Medulla oblongata (tissue), 1 donor: ENCODE results near the gene PCYT2.
"Not testable (repeated sequence)": the region's sequence is repeated elsewhere in the genome, so short reads cannot be mapped to it uniquely, and the experiment has no call there.

Experiments
- DNase-seq: peaks from one replicate; pipeline ENCODE4 v3.0.0-alpha.2; 2015; ENCODE audit errors: extremely low spot score

Gene PCYT2

DNA sequence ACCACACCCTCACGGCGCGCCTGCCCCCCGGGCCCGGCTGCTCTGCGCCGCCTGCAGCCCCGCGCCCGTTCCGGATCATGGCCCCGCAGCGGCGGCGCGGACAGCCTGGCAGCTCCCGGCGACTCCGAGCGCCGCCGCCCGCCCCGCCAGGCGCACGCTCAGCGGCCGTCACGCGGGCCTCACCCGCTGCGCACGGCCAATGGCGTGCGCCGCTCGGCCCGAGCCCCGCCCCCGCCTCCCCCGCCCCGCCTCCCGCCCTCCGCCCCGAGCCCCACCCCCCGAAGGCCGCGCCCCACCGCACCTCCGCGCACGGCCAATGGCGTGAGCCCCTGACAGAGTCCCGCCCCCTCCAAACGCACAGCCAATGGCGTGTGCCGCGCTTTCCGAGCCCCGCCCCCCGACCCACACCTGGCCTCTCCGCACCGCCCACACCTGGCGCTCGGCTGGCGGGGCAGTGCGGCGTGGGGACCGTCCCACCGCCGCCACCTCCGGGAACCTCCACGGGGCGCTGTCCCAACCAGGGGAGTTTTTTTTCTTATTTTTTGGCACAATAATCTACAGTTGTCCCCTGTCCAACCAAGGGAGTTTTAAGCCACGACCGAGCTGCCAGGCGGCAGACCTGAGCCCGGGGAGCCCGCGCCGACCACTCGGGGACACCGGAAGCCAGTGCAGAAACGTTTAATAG, at the start of gene PCYT2:
TSS of gene PCYT2 (minus strand) at position 123 of the 685 bp plus-strand sequence. CDS start at position 79, 44 bp downstream.
- DNase-seq = peak; percentile 94

DNA sequence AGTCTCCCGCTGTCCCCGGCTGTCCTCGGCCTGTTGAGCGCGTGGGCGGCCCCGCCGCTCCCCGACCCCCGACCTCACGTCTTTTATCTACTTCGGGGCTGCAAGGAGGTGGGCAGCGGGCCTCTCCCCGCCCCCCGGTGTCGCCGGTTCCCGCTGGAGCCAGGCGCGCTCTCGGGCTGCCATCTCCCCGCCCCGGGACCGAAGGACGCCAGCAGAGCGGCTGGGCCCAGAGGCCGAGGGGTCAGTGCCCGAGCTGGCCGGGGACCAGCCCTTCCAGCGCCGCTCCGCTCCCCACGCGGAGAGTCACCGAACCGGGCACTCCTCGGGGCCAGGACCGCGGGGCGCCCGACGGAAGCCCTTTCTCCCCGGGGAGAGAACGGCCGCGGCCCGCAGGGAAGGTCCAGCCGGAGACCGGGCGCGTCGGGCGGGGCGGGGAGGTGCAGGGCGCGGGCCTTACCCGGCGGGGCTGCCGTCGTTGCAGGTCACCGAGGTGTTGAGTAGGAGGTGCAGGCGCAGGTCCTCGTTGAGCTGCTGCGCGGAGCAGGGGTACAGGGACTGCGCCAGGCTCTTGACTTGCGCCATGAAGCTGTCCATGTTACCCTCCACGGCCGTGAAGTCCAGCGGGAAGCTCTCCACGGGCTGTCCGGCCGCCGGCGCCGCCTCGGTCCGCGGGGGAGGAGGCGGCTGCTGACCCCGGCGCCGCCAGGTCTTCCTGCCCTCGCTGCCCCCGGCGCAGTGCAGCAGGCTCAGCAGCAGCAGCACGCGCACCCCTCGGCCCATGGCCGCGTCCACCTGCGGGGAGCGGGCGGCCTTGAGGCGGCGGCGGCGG, 49.1 kb upstream of the PCYT2 start:
- no peak for DNase-seq

DNA sequence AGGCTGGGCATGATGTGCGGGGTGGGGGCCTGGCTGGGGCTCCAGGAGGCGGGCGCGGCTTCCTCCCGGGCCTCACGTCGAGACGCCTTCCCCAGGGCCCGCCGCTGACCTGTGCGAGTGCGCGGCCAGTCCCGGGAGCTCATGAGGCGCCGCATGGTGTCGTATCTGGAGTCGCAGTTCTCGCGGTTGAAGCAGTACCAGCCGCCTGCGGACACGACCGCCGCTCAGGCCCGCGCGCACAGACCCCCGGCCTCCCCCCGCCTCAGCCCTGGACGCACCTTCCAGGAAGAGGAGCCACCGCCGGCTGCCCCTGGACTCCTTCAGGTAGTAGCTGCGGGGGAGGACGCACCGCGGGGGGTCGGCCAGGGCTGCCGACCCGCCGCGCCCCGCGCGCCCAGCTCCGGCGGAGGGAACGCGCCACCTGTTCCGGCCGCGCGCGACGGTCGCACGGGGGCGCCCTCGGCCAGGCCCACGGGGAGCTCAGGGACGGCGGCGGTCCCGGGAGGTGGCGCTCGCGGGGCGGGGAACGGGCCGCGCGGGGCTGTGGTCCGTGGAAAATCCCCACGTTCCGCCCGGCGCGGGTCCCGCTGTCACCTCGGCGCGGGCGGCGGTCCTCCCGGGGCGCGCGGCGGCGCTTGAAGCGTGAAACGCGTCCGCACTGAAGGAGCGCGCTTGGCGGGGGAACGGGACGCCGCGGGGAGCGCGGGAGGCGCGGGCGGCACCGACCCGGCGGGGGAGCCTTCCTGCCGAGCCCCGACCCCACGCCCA, 48.3 kb upstream of the PCYT2 start:
- DNase-seq = peak; percentile 69

DNA sequence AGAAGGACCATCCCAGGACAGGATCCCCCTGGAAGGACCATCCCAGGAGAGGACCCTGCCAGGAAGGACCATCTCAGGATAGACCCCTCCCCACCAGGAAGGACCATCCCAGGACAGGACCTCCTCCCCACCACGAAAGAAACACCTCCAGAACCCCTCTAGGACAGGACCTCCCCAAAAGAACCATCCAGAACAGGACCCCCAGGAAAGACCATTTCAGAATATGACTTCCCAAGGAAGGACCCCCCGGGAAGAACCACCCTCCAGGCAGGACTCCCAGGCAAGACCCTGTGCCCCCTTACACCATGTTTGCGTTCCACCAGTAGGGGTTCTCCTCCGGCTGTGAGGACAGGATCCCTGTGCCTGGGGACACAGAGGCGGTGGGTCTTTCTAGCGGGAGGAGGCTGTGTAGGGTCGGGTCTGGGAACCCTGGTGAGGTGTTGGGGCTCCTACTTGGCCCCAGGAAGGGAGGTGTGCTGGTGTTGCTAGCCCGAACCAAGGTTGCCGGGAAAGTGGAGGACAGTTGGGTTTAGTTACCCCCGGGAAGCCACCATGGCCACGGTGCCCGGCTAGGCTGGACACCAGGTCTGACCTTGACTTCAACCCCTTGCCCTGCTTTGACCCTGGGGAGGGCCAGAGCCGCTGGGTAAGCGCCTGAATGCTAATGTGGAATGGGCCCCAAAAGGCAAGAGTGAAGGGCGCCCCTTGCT, 47.6 kb upstream of the PCYT2 start:
- no peak for DNase-seq

DNA sequence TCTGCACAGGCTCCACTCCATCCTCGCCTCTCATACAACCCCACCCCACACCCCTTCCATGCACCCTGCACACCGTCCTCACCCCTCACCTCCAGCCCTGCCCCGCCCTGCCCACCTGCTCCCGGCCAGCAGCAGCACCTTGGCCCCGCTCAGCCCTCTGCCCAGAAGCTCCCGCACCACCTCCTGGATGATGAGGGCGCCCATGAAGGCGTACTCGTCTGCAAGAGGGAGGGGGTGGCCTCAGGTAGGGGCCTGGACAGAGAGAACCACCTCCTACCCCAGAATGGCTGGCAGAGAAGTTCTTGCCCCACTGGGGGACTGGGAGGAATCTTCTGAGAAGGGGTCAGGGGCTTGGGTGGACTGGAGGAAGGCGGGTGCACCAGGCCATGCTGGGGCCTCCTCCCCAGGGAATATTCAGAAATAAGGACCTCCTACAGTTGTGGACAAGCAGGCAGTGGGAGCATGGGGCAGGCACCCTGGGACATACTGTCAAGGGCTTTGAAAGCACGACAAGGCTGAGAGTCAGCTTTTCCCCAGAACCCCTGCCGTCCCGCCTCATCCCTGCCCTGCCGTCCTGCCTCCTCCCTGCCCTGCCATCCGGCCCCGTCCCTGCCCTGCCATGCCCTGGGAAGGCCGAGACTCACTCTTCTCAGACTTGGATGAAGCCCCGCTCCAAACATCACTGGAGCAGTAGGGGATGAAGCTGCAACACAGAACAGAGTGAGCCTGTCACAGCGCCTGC, 46.7 kb upstream of the PCYT2 start:
- DNase-seq = no peak

DNA sequence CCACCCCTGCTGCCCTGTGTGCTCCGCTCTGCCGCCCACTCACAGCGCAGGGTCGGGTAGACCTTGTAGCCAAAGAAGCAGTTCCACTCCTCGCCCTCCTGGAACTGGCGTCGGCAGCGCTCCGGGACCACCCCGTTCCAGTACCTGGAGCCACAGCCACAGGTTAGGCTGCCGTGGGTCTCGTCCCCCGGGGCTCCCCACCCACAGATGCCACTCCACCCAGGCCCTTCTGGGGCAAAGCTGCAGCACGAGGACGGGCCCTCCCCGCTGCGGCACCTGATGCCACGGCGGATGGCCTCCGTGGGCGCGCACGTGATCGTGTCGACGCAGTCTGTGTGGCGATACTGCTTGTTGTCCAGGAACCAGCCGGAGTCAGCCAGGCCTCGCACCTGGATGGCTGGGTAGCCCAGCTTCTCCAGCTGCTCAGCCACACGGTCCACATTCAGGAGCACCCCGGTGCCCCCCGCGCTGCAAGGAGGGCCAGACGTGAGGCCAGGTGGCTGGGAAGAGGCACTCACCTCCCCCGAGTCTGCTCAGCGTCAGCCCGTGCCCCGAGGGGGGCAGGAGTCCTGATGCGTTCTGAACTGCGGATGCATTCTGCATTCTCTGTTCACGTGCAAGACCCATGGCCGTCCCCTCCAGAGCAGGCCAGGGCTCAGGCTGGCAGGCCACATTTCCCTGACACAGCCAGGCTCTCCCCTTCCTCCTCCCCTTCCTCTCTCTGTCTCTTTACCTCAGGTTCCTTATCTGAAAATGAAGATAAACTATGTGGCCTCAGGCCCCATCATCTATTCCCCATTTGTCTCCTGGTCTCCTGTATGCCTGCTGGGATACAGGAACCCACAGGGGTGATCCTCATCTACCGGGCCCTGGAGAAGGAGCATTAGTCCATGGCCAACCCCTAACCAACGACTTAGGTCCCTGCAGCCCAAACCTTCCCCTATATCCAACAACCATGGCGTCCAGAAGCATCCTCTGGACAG, 45.7 kb upstream of the PCYT2 start:
- DNase-seq = no peak

DNA sequence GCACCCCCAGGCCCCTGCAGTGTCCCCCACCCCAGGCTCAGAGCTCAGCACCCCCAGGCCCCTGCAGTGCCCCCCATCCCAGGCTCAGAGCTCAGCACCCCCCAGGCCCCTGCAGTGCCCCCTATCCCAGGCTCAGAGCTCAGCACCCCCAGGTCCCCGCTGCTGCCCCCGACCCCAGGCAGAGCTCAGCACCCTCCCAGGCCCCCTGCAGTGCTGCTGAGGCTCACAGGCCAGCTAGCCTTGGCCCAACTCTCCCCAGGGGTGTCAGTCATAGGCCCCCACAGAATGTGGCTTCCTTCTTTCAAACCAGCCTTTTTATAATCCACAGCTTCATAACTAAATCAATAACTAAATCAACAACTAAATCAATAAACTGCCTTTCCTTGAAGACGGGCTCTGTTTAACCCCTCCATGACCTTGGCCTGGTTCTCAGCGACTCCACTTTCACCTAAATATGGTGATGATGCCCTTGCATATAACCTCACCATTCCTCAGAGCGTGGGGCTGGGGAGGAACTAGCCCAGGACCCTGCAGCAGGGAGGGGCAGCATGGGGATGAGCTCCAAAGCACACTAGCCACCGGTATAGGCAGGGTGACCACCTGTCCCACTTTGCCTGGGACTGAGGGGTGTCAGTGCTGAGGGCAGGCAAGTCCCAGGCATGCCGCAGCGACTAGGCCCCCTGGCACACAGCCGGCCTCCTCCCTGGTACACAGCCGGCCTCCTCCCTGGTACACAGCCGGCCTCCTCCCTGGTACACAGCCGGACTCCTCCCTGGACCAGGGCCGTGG, 44.8 kb upstream of the PCYT2 start:
- DNase-seq = no peak

DNA sequence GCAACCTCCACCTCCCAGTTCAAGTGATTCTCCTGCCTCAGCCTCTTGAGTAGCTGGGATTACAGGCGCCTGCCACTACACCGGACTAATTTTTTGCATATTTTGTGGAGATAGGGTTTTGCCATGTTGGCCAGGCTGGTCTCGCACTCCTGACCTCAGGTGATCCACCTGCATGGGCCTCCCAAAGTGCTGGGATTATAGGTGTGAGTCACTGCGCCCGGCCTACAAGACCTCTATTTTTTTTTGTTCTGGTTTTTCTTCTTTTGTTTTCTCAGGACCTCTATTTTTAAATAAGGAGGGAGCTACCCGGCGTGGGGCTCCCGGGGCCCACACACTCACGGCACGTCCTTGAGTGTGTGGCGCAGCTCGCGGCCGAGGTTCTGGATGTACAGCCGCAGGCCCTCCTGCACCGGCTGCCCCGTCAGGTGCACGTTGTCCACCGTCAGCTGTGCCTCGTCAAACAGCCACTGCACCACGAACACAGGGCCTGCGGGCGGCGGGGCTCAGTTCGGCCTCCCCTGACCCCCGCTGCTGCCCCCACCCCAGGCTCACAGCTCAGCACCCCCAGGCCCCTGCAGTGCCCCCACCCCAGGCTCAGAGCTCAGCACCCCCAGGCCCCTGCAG, 44.0 kb upstream of the PCYT2 start:
- no peak for DNase-seq

DNA sequence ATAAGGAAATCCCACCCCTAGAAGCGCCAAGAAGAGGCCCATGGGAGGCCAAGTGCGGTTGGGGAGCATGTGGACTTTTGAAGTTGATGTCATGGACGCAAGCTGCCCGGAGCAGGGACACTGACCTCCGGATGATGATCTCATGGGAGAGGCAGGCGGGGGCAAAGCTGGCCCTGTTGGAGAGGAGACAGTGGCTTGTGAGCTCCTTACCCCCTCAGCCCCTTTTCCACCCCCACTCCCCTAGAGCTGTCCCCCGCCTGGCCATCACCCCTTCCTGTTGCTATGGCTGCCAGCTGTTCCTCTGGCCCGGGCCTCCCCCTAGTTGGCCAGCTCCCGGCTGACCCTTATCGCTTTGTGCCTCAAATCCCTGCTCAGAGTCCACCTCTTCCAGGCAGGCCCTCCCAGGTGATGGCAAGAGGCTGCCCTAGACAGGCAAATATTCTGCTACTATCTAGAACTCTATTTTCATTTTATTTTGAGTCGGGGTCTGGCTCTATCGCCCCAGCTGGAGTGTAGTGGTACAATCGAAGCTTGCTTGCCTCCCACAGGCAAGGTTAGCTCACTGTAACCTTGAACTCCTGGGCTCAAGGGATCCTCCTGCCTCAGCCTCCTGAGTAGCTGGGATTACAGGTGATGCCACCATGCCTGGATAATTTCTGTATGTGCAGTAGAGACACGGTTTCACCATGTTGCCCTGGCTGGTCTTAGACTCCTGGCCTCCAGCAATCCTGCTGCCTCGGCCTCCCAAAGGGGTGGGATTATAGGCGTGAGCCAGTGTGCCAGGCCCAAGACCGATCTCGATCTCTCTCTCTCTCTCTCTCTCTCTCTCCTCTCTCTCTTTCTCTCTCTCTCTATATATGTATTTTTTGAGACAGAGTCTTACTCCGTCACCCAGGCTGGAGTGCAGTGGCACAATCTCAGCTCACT, 43.2 kb upstream of the PCYT2 start:
- DNase-seq = no peak

DNA sequence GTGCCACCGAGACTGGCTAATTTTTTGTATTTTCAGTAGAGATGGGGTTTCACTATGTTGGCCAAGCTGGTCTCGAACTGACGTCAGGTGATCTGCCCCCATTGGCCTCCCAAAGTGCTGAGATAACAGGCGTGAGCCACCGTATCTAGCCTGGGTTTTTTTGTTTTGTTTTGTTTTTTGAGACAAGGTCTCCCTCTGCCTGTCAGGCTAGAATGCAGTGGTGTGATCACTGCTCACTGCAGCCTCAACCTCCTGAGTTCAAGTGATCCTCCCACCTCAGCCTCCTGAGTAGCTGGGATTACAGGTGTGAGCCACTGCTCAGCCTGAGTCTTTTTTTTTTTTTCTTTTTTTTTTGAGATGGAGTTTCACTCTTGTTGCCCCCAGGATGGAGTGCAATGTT, 42.2 kb upstream of the PCYT2 start:
- DNase-seq = not testable (repeated sequence)

DNA sequence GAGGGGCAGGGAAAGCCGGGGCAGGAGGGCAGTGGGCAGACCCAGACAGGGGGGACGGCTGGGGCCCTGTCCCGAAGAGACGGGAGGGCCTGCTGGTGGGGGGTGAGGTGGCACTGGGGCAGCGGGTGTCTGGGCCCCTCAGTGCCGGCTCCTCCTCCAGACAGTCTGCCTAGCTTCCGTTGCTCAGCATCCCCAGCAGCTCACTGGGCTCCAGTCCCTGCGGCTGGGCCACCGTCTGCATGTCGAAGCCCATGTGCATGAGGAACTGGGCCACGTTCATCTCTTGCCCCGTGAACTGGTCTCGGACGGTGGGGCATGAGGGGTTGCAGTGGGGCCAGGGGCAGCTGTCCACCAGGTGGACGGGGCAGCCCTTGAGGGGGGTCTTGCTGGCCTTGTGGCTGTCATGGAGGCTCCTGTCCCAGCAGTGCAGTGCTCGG, 41.6 kb upstream of the PCYT2 start:
- no peak for DNase-seq

DNA sequence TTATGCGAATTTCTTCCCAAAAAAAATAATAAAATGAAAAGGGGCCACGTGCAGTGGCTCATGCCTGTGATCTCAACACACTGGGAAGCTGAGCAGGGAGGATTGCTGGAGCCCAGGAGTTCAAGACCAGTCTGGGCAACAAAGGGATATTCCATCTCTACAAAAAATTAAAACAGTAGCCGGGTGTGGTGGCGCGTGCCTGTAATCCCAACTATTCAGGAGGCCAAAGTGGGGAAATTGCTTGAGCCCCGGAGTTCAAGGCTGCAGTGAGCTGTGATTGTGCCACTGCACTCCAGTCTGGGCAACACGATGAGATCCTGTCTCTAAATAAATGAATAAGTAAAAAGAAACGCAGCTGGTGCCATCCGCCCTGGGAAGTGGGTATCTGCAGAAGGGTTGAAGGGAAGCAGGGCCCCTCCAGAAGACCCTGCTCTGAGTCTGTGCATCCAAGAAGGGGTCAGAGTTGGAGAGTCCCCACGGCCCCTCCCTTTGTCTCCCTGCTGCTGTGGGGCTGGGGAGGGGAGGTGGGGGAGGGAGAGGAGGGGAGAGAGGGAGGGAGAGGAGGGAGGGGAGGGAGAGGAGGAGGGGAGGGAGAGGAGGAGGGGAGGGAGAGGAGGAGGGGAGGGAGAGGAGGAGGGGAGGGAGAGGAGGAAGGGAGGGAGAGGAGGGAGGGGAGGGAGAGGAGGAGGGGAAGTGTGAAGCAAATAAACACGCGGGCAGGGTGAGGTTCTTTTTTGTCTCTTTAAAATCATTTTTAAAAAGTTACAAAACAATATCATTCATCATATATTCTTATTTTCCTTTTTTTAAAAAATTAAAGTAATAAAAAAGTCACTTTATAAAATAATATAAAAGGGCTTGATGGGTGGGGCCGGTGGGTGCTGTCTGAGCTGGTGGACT, 40.8 kb upstream of the PCYT2 start:
- no peak for DNase-seq

DNA sequence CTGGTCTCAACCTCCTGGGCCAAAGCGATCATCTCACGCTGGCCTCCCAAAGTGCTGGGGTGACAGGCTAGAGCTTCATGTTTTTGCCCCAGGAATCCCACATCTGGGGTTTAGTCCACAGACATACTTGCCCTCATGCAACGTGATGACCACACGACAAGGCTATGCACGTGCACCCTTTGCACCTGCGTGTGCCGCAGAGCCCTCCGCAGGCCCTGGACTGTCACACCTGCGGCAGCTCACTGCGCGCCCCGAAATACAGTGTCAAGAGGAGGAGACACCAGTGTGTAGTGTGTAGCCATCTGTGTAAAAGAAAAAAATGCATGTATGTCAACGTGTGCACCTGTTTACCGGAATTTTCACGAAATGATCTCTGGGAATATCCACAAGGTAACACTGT, 39.3 kb upstream of the PCYT2 start:
- no peak for DNase-seq

DNA sequence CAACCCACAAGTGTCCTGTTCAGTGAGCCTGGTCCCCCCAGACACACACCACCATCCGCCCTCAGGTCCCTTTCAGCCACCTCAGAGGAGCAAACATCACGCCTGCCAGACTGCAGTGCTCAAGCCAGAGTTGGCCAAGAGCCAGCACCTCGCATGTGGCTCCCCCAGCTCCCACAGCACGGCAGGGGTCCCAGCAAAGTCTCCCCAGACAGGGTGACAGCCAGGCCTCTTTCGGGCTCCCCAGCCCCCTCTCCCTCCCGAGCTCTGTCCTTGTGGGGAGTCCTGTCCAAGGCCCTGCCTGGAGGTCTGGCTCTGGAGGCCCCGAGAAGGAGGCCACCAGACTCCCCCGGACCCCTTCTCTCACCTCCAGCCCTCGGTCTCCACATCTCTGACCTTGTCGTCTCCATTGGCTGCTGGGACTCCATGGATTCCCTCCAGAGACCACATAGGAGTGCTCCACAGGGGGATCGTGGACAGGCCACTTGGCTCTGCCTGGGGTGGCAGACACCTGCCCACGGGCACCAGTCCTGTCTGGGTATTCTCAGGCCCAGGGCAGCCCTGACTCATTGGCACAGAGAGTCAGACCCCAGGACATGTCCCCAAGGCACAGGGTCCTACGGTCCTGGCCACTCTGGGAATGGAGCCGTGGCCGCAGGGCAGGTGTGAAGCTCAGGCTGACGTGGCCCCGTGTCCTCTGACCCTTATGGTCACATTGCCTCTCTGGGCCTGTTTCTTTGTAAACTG, 37.6 kb upstream of the PCYT2 start:
- DNase-seq = no peak

DNA sequence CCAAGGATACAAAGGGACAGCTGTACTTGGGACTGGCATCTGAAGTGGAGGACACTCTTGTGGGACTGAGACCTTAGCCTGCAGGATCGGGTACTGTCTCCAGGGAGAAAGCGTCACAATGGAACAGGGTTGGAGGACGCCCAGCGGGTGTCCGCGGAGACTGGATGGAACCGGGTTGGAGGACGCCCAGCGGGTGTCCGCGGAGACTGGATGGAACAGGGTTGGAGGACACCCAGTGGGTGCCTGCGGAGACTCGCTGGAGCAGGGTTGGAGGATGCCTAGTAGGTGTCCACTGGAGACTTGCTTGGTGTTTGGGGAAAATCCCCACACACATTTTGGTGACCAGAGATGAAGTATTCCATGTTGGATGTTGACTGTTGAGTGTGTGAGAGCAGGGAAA, 36.0 kb upstream of the PCYT2 start, which contains the start of gene MYADML2:
TSS of gene MYADML2 (minus strand) at position 45 of the 400 bp plus-strand sequence. CDS start 5,492 bp downstream, outside the sequence.
- no peak for DNase-seq

DNA sequence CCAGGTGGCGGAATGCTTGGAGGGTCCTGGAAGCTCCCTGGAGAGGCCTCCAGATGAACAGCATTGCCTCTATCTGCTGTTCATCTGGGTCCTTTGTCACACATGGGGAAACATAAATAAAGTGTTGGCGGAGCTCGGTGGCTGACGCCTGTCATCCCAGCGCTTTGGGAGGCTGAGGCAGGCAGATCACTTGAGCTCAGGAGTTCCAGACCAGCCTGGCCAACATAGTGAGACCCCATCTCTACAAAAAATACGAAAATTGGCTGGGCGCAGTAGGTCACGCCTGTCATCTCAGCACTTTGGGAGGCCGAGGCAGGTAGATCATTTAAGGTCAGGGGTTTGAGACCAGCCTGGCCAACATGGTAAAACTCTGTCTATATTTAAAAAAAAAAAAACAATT, 33.7 kb upstream of the PCYT2 start:
- DNase-seq = no peak
